GM18505 (cell line): Measurements from ENCODE around the gene DCT.
A peak's percentile ranks its signal among the peaks of the same experiment; 100 is the strongest.

Source experiments
- ATAC-seq: cut with Tn5 transposase; IDR thresholded peaks from one replicate; pipeline ENCODE4 v1.9.1; 2021; ENCODE audit not compliant: unreplicated experiment
- POLR2A ChIP-seq: IDR thresholded peaks from 4 replicates; pipeline ENCODE4 v1.6.1; 2011; ENCODE audit warnings: borderline replicate concordance; ENCODE audit not compliant: insufficient read depth, insufficient read length; ENCODE audit errors: extremely low read depth

The DCT gene

GRCh38 chr13:94483970-94484369, 4.5 kb upstream of the DCT start:
- ATAC-seq, result no peak

GRCh38 chr13:94481941-94482340, 2.5 kb upstream of the DCT start:
- no peak for ATAC-seq
- TF ChIP-seq POLR2A, result no peak

More at GRCh38 chr13:94483970-94484369, 4.5 kb upstream of the DCT start:
- TF ChIP-seq POLR2A, result no peak

- no peak for ATAC-seq
- TF ChIP-seq POLR2A, result no peak
Measured at GRCh38 chr13:94480672-94481145, 1.2 kb upstream of the DCT start.

- no peak for TF ChIP-seq POLR2A
- ATAC-seq, result no peak
Measured at GRCh38 chr13:94478913-94479312, 569 bp downstream of the DCT start.

GRCh38 chr13:94470126-94470525, 9.4 kb downstream of the DCT start:
- no peak for ATAC-seq
- no peak for TF ChIP-seq POLR2A

- TF ChIP-seq POLR2A, result no peak
- no peak for ATAC-seq
Measured at GRCh38 chr13:94464771-94465170, 14.7 kb downstream of the DCT start.

- TF ChIP-seq POLR2A, result no peak
Measured at GRCh38 chr13:94462670-94463069, 16.8 kb downstream of the DCT start.

GRCh38 chr13:94459116-94459515, 20.4 kb downstream of the DCT start:
- no peak for ATAC-seq
- TF ChIP-seq POLR2A, result no peak

More at GRCh38 chr13:94462670-94463069, 16.8 kb downstream of the DCT start:
- no peak for ATAC-seq

GRCh38 chr13:94455414-94455813, 24.1 kb downstream of the DCT start:
- ATAC-seq, result no peak
- TF ChIP-seq POLR2A, result no peak

GRCh38 chr13:94454906-94455305, 24.6 kb downstream of the DCT start:
- no peak for TF ChIP-seq POLR2A
- ATAC-seq, result no peak

GRCh38 chr13:94454334-94454733, 25.1 kb downstream of the DCT start:
- TF ChIP-seq POLR2A, result no peak
- no peak for ATAC-seq

GRCh38 chr13:94444826-94445225, 34.7 kb downstream of the DCT start:
- no peak for TF ChIP-seq POLR2A
- ATAC-seq, result no peak

- no peak for TF ChIP-seq POLR2A
- peak; percentile 38 for ATAC-seq
Measured at GRCh38 chr13:94435604-94436226, 43.8 kb downstream of the DCT start.

GRCh38 chr13:94433055-94433961, 46.2 kb downstream of the DCT start:
- ATAC-seq, result peak; percentile 78
- no peak for TF ChIP-seq POLR2A
